Glutamatergic neuron (in vitro differentiated cells): Measurements from ENCODE around the gene FBLIM1. TPM values are rescaled to one million over a fixed set of nuclear protein-coding genes. Genes with fewer than 3 reads are reported as not detected.
A peak's percentile ranks its signal among the peaks of the same experiment; 100 is the strongest.

ENCODE experiments used
- DNase-seq: peaks from one replicate; pipeline ENCODE4 v3.0.0; 2022
- H3K27ac Mint-ChIP-seq: one replicate; pipeline ENCODE4 v1.8.0; 2020; ENCODE audit warnings: mild to moderate bottlenecking, mixed read lengths, inconsistent platforms; ENCODE audit not compliant: unreplicated experiment
- H3K27me3 Mint-ChIP-seq: one replicate; pipeline ENCODE4 v1.8.0; 2020; ENCODE audit warnings: mild to moderate bottlenecking, moderate library complexity, mixed read lengths, inconsistent platforms; ENCODE audit not compliant: unreplicated experiment
- H3K36me3 Mint-ChIP-seq: one replicate; pipeline ENCODE4 v1.8.0; 2020; ENCODE audit warnings: mild to moderate bottlenecking, mixed read lengths, inconsistent platforms; ENCODE audit not compliant: unreplicated experiment
- H3K4me1 Mint-ChIP-seq: one replicate; pipeline ENCODE4 v1.8.0; 2020; ENCODE audit warnings: mild to moderate bottlenecking, low read depth, mixed read lengths, inconsistent platforms; ENCODE audit not compliant: unreplicated experiment
- H3K4me3 Mint-ChIP-seq: one replicate; pipeline ENCODE4 v1.8.0; 2020; ENCODE audit warnings: mild to moderate bottlenecking, mixed read lengths, inconsistent platforms; ENCODE audit not compliant: unreplicated experiment
- H3K9me3 Mint-ChIP-seq: one replicate; pipeline ENCODE4 v1.8.0; 2020; ENCODE audit warnings: mild to moderate bottlenecking, moderate library complexity, mixed read lengths, inconsistent platforms; ENCODE audit not compliant: unreplicated experiment
- total RNA-seq: library from RNA; stranded (reverse); fragmentation: NEBNext Ultra II Directional; extraction: Animal tissue kit (Norgen Biotek cat#: 25700); gene quantifications from one replicate; pipeline ENCODE4 v1.2.1, GENCODE V29; 2021; ENCODE audit not compliant: unreplicated experiment
- TF ChIP-seq, protein P1 (sequence below): fragments of 200-600 bp; sonication (generic); IDR thresholded peaks from one replicate; pipeline ENCODE4 v1.5.0; 2021; ENCODE audit not compliant: partially characterized antibody, unreplicated experiment

FBLIM1 gene
- total RNA-seq, 1 donor from 2014 or later: 29.9 TPM

DNA sequence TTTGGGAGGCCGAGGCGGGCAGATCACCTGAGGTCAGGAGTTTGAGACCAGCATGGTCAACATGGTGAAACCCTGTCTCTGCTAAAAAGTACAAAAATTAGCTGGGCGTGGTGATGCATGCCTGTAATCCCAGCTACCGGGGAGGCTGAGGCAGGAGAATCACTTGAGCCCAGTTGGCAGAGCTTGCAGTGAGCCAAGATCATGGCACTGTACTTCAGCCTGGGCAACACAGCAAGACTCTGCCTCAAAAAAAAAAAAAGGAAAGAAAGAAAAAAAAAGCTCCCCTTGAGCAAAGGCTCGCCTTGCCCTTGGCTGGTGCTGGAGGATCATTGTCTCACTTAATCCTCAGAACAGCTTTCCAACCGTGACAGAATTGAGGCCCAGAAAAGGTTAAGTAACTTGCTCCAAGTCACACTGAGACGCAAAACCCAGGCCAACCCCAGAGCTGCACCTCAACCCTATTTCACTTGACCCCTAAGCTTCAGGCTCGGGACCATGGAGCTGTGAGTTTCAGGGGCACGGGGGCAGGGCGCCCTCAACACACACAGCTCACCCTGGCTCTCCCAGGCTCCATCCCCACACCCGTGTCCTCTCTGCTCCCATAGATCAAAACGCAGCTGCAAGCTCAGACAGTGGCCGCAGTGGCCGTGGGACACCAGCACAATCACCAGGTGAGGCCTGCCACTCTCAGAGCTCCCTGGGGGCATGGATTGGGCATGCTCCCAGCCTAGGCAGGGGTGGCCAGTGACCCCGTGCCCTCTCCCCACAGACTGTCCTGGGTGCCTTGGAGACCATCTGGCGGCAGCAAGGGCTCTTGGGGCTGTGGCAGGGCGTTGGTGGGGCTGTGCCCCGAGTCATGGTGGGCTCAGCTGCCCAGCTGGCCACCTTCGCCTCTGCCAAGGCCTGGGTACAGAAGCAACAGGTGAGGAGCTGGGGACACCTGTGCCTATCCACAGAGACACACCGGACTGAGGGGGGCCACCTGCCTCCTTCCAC lies 21.0 kb upstream of the FBLIM1 start:
- Mint-ChIP-seq H3K9me3 (peaks cover 3% of the 10 kb centered on the region), H3K4me3 (no peak overlapping the region), H3K36me3 (no peaks in the 10 kb centered on the region), H3K27me3 (peaks cover 12% of the 10 kb centered on the region), H3K4me1 (peaks cover 7% of the 10 kb centered on the region), H3K27ac (peak overlapping the region; percentile 59)
- TF ChIP-seq, protein P1, sequence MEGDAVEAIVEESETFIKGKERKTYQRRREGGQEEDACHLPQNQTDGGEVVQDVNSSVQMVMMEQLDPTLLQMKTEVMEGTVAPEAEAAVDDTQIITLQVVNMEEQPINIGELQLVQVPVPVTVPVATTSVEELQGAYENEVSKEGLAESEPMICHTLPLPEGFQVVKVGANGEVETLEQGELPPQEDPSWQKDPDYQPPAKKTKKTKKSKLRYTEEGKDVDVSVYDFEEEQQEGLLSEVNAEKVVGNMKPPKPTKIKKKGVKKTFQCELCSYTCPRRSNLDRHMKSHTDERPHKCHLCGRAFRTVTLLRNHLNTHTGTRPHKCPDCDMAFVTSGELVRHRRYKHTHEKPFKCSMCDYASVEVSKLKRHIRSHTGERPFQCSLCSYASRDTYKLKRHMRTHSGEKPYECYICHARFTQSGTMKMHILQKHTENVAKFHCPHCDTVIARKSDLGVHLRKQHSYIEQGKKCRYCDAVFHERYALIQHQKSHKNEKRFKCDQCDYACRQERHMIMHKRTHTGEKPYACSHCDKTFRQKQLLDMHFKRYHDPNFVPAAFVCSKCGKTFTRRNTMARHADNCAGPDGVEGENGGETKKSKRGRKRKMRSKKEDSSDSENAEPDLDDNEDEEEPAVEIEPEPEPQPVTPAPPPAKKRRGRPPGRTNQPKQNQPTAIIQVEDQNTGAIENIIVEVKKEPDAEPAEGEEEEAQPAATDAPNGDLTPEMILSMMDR: no peak
- DNase-seq: no peak

DNA sequence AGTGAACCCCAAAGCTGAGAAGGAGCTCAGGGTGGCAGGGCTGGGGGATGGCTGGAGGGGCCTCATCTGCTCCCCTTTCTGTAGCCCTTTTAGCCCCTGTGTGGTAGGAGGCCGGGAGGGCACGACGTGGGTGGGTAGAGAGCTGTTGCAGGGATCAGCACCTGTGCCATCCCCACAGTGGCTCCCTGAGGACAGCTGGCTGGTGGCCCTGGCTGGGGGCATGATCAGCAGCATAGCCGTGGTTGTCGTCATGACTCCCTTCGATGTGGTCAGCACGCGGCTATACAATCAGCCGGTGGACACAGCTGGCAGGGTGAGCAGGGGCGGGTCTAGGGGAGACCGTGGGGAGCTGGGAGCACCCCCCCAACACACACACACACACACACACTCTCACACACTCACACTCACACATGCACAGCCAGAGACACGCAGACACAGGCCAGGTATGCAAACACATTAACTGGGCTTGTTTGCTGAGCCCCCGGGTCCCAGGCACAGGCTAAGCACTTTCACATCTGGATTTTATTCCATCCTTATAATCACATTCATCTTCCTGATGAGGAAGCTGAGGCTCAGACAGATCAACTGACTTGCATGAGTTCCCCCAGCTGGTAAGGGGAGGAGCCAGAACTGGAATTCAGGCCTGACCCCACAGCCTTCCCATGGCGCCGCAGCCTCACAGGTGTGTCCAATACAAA lies 20.0 kb upstream of the FBLIM1 start:
- Mint-ChIP-seq H3K36me3 (no peaks in the 10 kb centered on the region), H3K4me1 (peaks cover 3% of the 10 kb centered on the region), H3K9me3 (peaks cover 3% of the 10 kb centered on the region), H3K27ac (no peak overlapping the region), H3K27me3 (peaks cover 8% of the 10 kb centered on the region), H3K4me3 (no peak overlapping the region)
- no peak for DNase-seq
- TF ChIP-seq, protein P1: no peak

DNA sequence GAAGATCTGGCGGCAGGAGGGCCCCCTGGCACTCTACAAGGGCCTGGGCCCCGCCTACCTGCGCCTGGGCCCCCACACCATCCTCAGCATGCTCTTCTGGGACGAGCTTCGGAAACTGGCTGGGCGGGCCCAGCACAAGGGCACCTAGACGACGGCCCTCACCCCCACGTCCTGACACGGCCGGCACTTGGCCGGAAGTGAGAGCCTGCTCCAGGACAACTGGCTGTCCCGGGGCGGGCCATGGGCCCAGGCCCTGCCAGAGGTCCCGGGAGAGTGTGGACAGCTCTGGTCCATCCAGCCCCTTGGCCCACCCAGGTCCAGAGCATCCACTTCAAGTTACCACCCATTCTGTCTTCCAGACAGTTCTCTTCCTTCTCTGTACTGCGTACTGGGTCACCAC lies 19.3 kb upstream of the FBLIM1 start:
- no peak overlapping the region for H3K27ac Mint-ChIP-seq
- peaks cover 3% of the 10 kb centered on the region for H3K4me1 Mint-ChIP-seq
- H3K36me3 Mint-ChIP-seq: no peaks in the 10 kb centered on the region
- TF ChIP-seq, protein P1: no peak
- no peak overlapping the region for H3K4me3 Mint-ChIP-seq
- peaks cover 8% of the 10 kb centered on the region for H3K27me3 Mint-ChIP-seq
- peaks cover 3% of the 10 kb centered on the region for H3K9me3 Mint-ChIP-seq
- no peak for DNase-seq

DNA sequence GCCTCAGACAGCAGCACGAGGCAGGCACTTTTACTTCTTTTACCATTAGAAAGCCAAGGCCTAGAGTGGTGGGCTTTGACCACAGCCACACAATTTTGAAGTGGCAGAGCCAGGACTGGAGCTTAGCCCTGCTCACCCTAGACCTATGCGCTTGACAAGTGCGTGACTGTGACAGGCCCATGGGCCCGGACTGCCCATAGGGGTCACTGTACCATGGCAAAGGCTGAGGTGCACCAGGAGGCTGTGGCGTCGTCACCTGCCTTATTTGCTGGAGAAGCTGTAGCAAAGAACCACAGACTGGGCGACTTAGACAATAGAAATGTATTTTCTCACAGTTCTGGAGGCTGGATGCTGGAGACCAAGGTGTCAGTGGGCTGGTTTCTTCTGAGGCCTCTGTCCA lies 18.9 kb upstream of the FBLIM1 start:
- Mint-ChIP-seq H3K4me1 (peaks cover 4% of the 10 kb centered on the region), H3K4me3 (no peak overlapping the region), H3K27me3 (peaks cover 10% of the 10 kb centered on the region), H3K9me3 (peaks cover 5% of the 10 kb centered on the region), H3K36me3 (no peaks in the 10 kb centered on the region), H3K27ac (no peak overlapping the region)
- DNase-seq: no peak
- TF ChIP-seq, protein P1: no peak
